ENCODE data around the gene TMIE. TPM values are rescaled to one million over a fixed set of nuclear protein-coding genes. Genes with fewer than 3 reads are reported as not detected.

Gene TMIE
- polyA plus RNA-seq, 1 donor from 2014 or later, result not detected

DNA sequence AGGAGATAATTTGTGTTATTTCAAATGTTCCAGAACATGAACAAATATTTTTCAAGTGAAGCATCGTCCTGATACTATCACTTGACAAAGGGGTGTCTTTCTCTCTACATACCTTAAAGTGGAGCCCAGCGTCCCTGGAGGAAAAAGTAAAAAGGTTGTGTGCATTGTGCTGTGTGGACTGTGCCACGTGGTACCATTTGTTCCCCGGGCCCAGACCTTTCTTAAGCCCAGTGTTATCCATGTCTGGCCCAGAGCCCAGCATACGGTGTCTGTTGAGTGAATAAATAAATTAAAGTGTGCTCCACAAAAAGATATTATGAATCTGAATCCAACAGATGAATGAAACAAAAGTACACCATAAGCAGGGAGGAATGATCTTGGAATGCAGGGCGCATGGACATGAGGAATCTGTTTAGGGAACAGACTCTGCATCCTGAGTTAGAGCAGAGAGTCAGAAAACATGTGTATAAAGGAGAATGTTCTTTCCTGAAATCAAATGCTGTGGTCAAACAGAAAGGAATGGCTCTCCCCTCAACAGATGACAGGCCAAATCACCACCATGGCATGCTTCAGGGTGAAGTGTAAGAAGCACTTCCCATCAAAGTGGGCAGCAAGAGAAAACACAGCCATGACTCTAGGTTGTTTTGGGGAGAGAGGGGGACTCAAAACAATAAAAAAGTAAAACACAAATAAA is 24.6 kb downstream of the TMIE start:
- no peaks in the 10 kb centered on the region for H3K9me2 ChIP-seq (ENCODE audit: insufficient read depth, low read length)
- H3K4me2 ChIP-seq (ENCODE audit: low read length), result no peak overlapping the region
- no peaks in the 10 kb centered on the region for H3F3A ChIP-seq (ENCODE audit: insufficient read depth, low read length, poor library complexity, severe bottlenecking)
- no peaks in the 10 kb centered on the region for H4K20me1 ChIP-seq (ENCODE audit: insufficient read depth)
- no peaks in the 10 kb centered on the region for H3K9me3 ChIP-seq (ENCODE audit: low read length)
- H3K36me3 ChIP-seq (ENCODE audit: insufficient read depth, low read length), result no peaks in the 10 kb centered on the region
- no peak for TF ChIP-seq TAF1 (IDR thresholded peaks at IDR 0.05; ENCODE audit: low read depth)
- no peak for TF ChIP-seq RAD21 (conservative IDR thresholded peaks at IDR 0.05)
- no peak for TF ChIP-seq EZH2 (IDR thresholded peaks at IDR 0.05; ENCODE audit: borderline replicate concordance, insufficient read depth, low read length, poor library complexity, severe bottlenecking)
- no peak for TF ChIP-seq EP300 (conservative IDR thresholded peaks at IDR 0.05; ENCODE audit: poor library complexity, severe bottlenecking)
- TF ChIP-seq SMC3 (conservative IDR thresholded peaks at IDR 0.05; ENCODE audit: poor library complexity), result no peak
- no peak for TF ChIP-seq POLR2AphosphoS5 (IDR thresholded peaks at IDR 0.05)
- no peak overlapping the region for H3K27ac ChIP-seq (ENCODE audit: low read length)
- H3K9ac ChIP-seq (ENCODE audit: low read length), result no peak overlapping the region
- no peak overlapping the region for H3K4me3 ChIP-seq (ENCODE audit: low read length)
- no peak overlapping the region for H2AFZ ChIP-seq (ENCODE audit: low read depth, low read length)
- H3K27me3 ChIP-seq (ENCODE audit: insufficient read depth, low read depth, low read length), result no peaks in the 10 kb centered on the region
- no peaks in the 10 kb centered on the region for H3K79me2 ChIP-seq (replicated peaks; ENCODE audit: insufficient read depth, low read length)

DNA sequence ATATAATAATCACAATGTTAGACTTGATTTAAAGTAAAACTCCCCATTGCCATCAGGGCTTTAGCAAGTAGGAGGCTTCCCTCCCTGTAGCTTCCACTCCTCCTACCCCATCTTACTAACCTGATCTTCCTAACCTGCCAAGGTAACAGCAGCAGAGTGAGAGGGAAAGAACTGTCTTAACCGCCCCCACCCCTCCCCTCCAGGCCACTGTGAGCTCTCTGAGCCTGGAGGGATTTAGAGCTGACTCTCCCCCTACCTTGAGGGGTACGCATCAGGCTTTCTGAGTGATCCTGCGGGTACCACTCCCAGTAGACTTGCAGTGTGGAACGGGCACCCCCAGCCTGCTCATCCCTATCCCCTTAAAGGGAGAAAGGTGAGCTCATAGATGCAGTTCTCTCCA is 27.8 kb downstream of the TMIE start:
- H3K36me3 ChIP-seq (ENCODE audit: insufficient read depth, low read length), result no peaks in the 10 kb centered on the region
- no peak overlapping the region for H2AFZ ChIP-seq (ENCODE audit: low read depth, low read length)
- no peaks in the 10 kb centered on the region for H3K9me3 ChIP-seq (ENCODE audit: low read length)
- H3K27ac ChIP-seq (ENCODE audit: low read length), result no peak overlapping the region
- H3F3A ChIP-seq (ENCODE audit: insufficient read depth, low read length, poor library complexity, severe bottlenecking), result no peaks in the 10 kb centered on the region
- TF ChIP-seq, protein P1, sequence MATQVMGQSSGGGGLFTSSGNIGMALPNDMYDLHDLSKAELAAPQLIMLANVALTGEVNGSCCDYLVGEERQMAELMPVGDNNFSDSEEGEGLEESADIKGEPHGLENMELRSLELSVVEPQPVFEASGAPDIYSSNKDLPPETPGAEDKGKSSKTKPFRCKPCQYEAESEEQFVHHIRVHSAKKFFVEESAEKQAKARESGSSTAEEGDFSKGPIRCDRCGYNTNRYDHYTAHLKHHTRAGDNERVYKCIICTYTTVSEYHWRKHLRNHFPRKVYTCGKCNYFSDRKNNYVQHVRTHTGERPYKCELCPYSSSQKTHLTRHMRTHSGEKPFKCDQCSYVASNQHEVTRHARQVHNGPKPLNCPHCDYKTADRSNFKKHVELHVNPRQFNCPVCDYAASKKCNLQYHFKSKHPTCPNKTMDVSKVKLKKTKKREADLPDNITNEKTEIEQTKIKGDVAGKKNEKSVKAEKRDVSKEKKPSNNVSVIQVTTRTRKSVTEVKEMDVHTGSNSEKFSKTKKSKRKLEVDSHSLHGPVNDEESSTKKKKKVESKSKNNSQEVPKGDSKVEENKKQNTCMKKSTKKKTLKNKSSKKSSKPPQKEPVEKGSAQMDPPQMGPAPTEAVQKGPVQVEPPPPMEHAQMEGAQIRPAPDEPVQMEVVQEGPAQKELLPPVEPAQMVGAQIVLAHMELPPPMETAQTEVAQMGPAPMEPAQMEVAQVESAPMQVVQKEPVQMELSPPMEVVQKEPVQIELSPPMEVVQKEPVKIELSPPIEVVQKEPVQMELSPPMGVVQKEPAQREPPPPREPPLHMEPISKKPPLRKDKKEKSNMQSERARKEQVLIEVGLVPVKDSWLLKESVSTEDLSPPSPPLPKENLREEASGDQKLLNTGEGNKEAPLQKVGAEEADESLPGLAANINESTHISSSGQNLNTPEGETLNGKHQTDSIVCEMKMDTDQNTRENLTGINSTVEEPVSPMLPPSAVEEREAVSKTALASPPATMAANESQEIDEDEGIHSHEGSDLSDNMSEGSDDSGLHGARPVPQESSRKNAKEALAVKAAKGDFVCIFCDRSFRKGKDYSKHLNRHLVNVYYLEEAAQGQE (IDR thresholded peaks at IDR 0.05; ENCODE audit: borderline replicate concordance), result no peak
- TF ChIP-seq EZH2 (IDR thresholded peaks at IDR 0.05; ENCODE audit: borderline replicate concordance, insufficient read depth, low read length, poor library complexity, severe bottlenecking) (no peak), TAF1 (IDR thresholded peaks at IDR 0.05; ENCODE audit: low read depth) (no peak), POLR2AphosphoS5 (IDR thresholded peaks at IDR 0.05) (no peak), SMC3 (conservative IDR thresholded peaks at IDR 0.05; ENCODE audit: poor library complexity) (no peak), EP300 (conservative IDR thresholded peaks at IDR 0.05; ENCODE audit: poor library complexity, severe bottlenecking) (no peak), RAD21 (conservative IDR thresholded peaks at IDR 0.05) (no peak), MXI1 (conservative IDR thresholded peaks at IDR 0.05; ENCODE audit: poor library complexity, severe bottlenecking) (no peak)
- TF ChIP-seq, protein P2, sequence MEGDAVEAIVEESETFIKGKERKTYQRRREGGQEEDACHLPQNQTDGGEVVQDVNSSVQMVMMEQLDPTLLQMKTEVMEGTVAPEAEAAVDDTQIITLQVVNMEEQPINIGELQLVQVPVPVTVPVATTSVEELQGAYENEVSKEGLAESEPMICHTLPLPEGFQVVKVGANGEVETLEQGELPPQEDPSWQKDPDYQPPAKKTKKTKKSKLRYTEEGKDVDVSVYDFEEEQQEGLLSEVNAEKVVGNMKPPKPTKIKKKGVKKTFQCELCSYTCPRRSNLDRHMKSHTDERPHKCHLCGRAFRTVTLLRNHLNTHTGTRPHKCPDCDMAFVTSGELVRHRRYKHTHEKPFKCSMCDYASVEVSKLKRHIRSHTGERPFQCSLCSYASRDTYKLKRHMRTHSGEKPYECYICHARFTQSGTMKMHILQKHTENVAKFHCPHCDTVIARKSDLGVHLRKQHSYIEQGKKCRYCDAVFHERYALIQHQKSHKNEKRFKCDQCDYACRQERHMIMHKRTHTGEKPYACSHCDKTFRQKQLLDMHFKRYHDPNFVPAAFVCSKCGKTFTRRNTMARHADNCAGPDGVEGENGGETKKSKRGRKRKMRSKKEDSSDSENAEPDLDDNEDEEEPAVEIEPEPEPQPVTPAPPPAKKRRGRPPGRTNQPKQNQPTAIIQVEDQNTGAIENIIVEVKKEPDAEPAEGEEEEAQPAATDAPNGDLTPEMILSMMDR (IDR thresholded peaks at IDR 0.05; ENCODE audit: poor library complexity, severe bottlenecking), result no peak
- no peak overlapping the region for H3K4me2 ChIP-seq (ENCODE audit: low read length)
- no peaks in the 10 kb centered on the region for H4K20me1 ChIP-seq (ENCODE audit: insufficient read depth)
- H3K79me2 ChIP-seq (replicated peaks; ENCODE audit: insufficient read depth, low read length), result no peaks in the 10 kb centered on the region
- H3K27me3 ChIP-seq (ENCODE audit: insufficient read depth, low read depth, low read length), result no peaks in the 10 kb centered on the region
- H3K9ac ChIP-seq (ENCODE audit: low read length), result no peak overlapping the region
- no peak overlapping the region for H3K4me3 ChIP-seq (ENCODE audit: low read length)
- H3K9me2 ChIP-seq (ENCODE audit: insufficient read depth, low read length), result no peaks in the 10 kb centered on the region
